ENCODE results near the gene VPS26C. TPM values are rescaled to one million over a fixed set of nuclear protein-coding genes. Genes with fewer than 3 reads are reported as not detected.

Gene VPS26C
- total and polyA plus RNA-seq, 2 of the 13 experiments (the other 11 are each of a cell fraction or from before 2014, with no cell fraction given), result 30.3 to 39.7 TPM

DNA sequence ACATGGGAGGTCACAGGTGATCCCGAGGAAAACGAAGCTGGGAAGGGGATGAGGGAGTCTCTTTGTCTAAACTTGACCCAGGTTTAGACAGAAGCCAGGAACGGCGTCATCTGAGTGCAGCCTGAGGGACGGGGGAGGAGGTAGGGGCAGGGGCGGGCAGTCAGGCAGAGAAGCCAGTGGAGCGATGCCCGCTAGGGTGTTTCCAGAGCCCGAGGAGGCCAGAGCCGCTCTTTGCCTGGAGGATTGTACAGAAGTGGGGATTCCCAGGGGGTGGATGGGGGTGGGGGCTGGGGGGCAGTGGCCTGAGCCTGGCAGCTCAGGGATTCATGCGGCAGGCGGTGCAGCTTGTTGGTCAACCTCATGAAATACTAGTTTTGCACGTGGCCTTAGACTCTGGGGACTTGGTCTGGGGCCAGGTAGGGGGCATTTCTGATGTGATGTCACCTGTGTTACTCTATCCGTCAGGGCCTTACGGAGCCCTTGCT lies 58.4 kb downstream of the VPS26C start (continued):
- TF ChIP-seq RORA (CRISPR knock-in tag; IDR thresholded peaks at IDR 0.05), result no peak
- TF ChIP-seq, protein P1, sequence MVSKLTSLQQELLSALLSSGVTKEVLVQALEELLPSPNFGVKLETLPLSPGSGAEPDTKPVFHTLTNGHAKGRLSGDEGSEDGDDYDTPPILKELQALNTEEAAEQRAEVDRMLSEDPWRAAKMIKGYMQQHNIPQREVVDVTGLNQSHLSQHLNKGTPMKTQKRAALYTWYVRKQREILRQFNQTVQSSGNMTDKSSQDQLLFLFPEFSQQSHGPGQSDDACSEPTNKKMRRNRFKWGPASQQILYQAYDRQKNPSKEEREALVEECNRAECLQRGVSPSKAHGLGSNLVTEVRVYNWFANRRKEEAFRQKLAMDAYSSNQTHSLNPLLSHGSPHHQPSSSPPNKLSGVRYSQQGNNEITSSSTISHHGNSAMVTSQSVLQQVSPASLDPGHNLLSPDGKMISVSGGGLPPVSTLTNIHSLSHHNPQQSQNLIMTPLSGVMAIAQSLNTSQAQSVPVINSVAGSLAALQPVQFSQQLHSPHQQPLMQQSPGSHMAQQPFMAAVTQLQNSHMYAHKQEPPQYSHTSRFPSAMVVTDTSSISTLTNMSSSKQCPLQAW (CRISPR knock-in tag; IDR thresholded peaks at IDR 0.05), result no peak
- no peak for TF ChIP-seq HOXA9 (CRISPR knock-in tag; IDR thresholded peaks at IDR 0.05; ENCODE audit: borderline replicate concordance)
- no peak for TF ChIP-seq GATAD2A (CRISPR knock-in tag; IDR thresholded peaks at IDR 0.05)
- TF ChIP-seq ZNF30 (CRISPR knock-in tag; IDR thresholded peaks at IDR 0.05), result no peak
- TF ChIP-seq, protein P2, sequence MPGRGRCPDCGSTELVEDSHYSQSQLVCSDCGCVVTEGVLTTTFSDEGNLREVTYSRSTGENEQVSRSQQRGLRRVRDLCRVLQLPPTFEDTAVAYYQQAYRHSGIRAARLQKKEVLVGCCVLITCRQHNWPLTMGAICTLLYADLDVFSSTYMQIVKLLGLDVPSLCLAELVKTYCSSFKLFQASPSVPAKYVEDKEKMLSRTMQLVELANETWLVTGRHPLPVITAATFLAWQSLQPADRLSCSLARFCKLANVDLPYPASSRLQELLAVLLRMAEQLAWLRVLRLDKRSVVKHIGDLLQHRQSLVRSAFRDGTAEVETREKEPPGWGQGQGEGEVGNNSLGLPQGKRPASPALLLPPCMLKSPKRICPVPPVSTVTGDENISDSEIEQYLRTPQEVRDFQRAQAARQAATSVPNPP (CRISPR knock-in tag; IDR thresholded peaks at IDR 0.05), result no peak
- TF ChIP-seq, protein P3, sequence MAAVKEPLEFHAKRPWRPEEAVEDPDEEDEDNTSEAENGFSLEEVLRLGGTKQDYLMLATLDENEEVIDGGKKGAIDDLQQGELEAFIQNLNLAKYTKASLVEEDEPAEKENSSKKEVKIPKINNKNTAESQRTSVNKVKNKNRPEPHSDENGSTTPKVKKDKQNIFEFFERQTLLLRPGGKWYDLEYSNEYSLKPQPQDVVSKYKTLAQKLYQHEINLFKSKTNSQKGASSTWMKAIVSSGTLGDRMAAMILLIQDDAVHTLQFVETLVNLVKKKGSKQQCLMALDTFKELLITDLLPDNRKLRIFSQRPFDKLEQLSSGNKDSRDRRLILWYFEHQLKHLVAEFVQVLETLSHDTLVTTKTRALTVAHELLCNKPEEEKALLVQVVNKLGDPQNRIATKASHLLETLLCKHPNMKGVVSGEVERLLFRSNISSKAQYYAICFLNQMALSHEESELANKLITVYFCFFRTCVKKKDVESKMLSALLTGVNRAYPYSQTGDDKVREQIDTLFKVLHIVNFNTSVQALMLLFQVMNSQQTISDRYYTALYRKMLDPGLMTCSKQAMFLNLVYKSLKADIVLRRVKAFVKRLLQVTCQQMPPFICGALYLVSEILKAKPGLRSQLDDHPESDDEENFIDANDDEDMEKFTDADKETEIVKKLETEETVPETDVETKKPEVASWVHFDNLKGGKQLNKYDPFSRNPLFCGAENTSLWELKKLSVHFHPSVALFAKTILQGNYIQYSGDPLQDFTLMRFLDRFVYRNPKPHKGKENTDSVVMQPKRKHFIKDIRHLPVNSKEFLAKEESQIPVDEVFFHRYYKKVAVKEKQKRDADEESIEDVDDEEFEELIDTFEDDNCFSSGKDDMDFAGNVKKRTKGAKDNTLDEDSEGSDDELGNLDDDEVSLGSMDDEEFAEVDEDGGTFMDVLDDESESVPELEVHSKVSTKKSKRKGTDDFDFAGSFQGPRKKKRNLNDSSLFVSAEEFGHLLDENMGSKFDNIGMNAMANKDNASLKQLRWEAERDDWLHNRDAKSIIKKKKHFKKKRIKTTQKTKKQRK (IDR thresholded peaks at IDR 0.05; ENCODE audit: low read length), result no peak

Data from HepG2 (cell line).